Measurements from ENCODE around the gene KIF13A. TPM values are rescaled to one million over a fixed set of nuclear protein-coding genes. Genes with fewer than 3 reads are reported as not detected.

The KIF13A gene
- total and polyA plus RNA-seq, 9 of the 15 experiments (the other 6 are each of a cell fraction or from before 2014, with no cell fraction given), result 3.6 to 44.3 (median 29.7) TPM

GRCh38 chr6:18034798-18035202 is 47.4 kb upstream of the KIF13A start (continued):
- TF ChIP-seq, protein P1, sequence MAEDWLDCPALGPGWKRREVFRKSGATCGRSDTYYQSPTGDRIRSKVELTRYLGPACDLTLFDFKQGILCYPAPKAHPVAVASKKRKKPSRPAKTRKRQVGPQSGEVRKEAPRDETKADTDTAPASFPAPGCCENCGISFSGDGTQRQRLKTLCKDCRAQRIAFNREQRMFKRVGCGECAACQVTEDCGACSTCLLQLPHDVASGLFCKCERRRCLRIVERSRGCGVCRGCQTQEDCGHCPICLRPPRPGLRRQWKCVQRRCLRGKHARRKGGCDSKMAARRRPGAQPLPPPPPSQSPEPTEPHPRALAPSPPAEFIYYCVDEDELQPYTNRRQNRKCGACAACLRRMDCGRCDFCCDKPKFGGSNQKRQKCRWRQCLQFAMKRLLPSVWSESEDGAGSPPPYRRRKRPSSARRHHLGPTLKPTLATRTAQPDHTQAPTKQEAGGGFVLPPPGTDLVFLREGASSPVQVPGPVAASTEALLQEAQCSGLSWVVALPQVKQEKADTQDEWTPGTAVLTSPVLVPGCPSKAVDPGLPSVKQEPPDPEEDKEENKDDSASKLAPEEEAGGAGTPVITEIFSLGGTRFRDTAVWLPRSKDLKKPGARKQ (CRISPR knock-in tag; IDR thresholded peaks at IDR 0.05), result no peak
- TF ChIP-seq RBBP5 (IDR thresholded peaks at IDR 0.05; ENCODE audit: borderline replicate concordance, insufficient read depth, low read length, poor library complexity, severe bottlenecking) (no peak), TBP (optimal IDR thresholded peaks at IDR 0.05; ENCODE audit: low read depth, low read length) (peak; percentile 52), ZNF347 (CRISPR knock-in tag; IDR thresholded peaks at IDR 0.05; ENCODE audit: low read depth) (no peak), ZNF121 (CRISPR knock-in tag; conservative IDR thresholded peaks at IDR 0.05) (no peak), ARHGAP35 (IDR thresholded peaks at IDR 0.05; ENCODE audit: partially characterized antibody) (no peak), PPARD (CRISPR knock-in tag; IDR thresholded peaks at IDR 0.05) (no peak), DPF2 (IDR thresholded peaks at IDR 0.05) (peak; percentile 21; the same call in 1 of the 2 replicates), ZEB2 (IDR thresholded peaks at IDR 0.05) (no peak), MAFK (IDR thresholded peaks at IDR 0.05; ENCODE audit: low read length) (0 out of 2 replicates have a peak, but pooled peaks have one; percentile 5), SRF (CRISPR knock-in tag; IDR thresholded peaks at IDR 0.05) (no peak)
- TF ChIP-seq, protein P2, sequence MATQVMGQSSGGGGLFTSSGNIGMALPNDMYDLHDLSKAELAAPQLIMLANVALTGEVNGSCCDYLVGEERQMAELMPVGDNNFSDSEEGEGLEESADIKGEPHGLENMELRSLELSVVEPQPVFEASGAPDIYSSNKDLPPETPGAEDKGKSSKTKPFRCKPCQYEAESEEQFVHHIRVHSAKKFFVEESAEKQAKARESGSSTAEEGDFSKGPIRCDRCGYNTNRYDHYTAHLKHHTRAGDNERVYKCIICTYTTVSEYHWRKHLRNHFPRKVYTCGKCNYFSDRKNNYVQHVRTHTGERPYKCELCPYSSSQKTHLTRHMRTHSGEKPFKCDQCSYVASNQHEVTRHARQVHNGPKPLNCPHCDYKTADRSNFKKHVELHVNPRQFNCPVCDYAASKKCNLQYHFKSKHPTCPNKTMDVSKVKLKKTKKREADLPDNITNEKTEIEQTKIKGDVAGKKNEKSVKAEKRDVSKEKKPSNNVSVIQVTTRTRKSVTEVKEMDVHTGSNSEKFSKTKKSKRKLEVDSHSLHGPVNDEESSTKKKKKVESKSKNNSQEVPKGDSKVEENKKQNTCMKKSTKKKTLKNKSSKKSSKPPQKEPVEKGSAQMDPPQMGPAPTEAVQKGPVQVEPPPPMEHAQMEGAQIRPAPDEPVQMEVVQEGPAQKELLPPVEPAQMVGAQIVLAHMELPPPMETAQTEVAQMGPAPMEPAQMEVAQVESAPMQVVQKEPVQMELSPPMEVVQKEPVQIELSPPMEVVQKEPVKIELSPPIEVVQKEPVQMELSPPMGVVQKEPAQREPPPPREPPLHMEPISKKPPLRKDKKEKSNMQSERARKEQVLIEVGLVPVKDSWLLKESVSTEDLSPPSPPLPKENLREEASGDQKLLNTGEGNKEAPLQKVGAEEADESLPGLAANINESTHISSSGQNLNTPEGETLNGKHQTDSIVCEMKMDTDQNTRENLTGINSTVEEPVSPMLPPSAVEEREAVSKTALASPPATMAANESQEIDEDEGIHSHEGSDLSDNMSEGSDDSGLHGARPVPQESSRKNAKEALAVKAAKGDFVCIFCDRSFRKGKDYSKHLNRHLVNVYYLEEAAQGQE (IDR thresholded peaks at IDR 0.05; ENCODE audit: borderline replicate concordance), result peak; percentile 75
- TF ChIP-seq, protein P2 (CRISPR knock-in tag; IDR thresholded peaks at IDR 0.05; ENCODE audit: low read depth), result no peak
- TF ChIP-seq, protein P3, sequence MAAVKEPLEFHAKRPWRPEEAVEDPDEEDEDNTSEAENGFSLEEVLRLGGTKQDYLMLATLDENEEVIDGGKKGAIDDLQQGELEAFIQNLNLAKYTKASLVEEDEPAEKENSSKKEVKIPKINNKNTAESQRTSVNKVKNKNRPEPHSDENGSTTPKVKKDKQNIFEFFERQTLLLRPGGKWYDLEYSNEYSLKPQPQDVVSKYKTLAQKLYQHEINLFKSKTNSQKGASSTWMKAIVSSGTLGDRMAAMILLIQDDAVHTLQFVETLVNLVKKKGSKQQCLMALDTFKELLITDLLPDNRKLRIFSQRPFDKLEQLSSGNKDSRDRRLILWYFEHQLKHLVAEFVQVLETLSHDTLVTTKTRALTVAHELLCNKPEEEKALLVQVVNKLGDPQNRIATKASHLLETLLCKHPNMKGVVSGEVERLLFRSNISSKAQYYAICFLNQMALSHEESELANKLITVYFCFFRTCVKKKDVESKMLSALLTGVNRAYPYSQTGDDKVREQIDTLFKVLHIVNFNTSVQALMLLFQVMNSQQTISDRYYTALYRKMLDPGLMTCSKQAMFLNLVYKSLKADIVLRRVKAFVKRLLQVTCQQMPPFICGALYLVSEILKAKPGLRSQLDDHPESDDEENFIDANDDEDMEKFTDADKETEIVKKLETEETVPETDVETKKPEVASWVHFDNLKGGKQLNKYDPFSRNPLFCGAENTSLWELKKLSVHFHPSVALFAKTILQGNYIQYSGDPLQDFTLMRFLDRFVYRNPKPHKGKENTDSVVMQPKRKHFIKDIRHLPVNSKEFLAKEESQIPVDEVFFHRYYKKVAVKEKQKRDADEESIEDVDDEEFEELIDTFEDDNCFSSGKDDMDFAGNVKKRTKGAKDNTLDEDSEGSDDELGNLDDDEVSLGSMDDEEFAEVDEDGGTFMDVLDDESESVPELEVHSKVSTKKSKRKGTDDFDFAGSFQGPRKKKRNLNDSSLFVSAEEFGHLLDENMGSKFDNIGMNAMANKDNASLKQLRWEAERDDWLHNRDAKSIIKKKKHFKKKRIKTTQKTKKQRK (IDR thresholded peaks at IDR 0.05; ENCODE audit: borderline replicate concordance, low read depth, low read length), result no peak
- TF ChIP-seq, protein P4, sequence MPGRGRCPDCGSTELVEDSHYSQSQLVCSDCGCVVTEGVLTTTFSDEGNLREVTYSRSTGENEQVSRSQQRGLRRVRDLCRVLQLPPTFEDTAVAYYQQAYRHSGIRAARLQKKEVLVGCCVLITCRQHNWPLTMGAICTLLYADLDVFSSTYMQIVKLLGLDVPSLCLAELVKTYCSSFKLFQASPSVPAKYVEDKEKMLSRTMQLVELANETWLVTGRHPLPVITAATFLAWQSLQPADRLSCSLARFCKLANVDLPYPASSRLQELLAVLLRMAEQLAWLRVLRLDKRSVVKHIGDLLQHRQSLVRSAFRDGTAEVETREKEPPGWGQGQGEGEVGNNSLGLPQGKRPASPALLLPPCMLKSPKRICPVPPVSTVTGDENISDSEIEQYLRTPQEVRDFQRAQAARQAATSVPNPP (IDR thresholded peaks at IDR 0.05; ENCODE audit: borderline replicate concordance, insufficient read depth, insufficient read length), result no peak
